GM10248 (cell line): Measurements from ENCODE around the gene DNAJC9.

Source experiments
- CTCF ChIA-PET: fragments of 300-600 bp; sonication (Branson Sonifier 250); formaldehyde crosslinking; extraction: SDS; loops from one replicate; lab custom pipeline; 2021; ENCODE audit warnings: antibody characterized with exemption; lab: Yijun Ruan, JAX
- POLR2A ChIA-PET: fragments of 350-650 bp; sonication (Branson Sonifier 250); formaldehyde crosslinking; extraction: SDS; loops from one replicate; lab custom pipeline; 2020; ENCODE audit warnings: antibody characterized with exemption; lab: Yijun Ruan, JAX
- DNase-seq: peaks from one replicate; pipeline ENCODE4 v3.0.0; 2012; ENCODE audit errors: extremely low spot score
- CTCF ChIP-seq: IDR thresholded peaks from 2 replicates; pipeline ENCODE4 v1.5.1; 2012; ENCODE audit warnings: mild to moderate bottlenecking, low read depth; ENCODE audit errors: extremely low read depth, missing control alignments, control extremely low read depth

Gene DNAJC9

GRCh38 chr10:73218431-73219191 lies 28.4 kb downstream of the DNAJC9 start:
- no peak for DNase-seq
- ChIA-PET POLR2A (no interaction called here), CTCF (interaction anchor here (0.5 to 1.7 kb wide), 8 partner anchors 8 to 283 kb away, joined by 3 to 5 read pairs (median 3); no protein-coding TSS in a partner anchor)
- TF ChIP-seq CTCF = peak; percentile 33

GRCh38 chr10:73217628-73218027 lies 29.4 kb downstream of the DNAJC9 start:
- CTCF ChIA-PET = interaction anchor here (1.7 kb wide), 3 partner anchors 9 to 36 kb away, joined by 3 to 5 read pairs (median 5); no protein-coding TSS in a partner anchor
- TF ChIP-seq CTCF = no peak
- DNase-seq = no peak
- POLR2A ChIA-PET = no interaction called here

- POLR2A ChIA-PET = no interaction called here
- no peak for DNase-seq
- CTCF ChIA-PET = interaction anchor here (2.6 kb wide), 1 partner anchor 11 kb away, joined by 5 read pairs; no protein-coding TSS in a partner anchor
- TF ChIP-seq CTCF = no peak
Observed at GRCh38 chr10:73215749-73216148, 31.3 kb downstream of the DNAJC9 start.

GRCh38 chr10:73211106-73211811 lies 35.8 kb downstream of the DNAJC9 start:
- ChIA-PET POLR2A (no interaction called here), CTCF (no interaction called here)
- DNase-seq = no peak
- no peak for TF ChIP-seq CTCF

GRCh38 chr10:73210395-73211105 lies 36.5 kb downstream of the DNAJC9 start:
- DNase-seq = no peak
- ChIA-PET POLR2A (no interaction called here), CTCF (no interaction called here)
- no peak for TF ChIP-seq CTCF

GRCh38 chr10:73209705-73210104 lies 37.4 kb downstream of the DNAJC9 start:
- ChIA-PET POLR2A (no interaction called here), CTCF (no interaction called here)
- TF ChIP-seq CTCF = no peak
- no peak for DNase-seq
